KMS-11 (cell line): Measurements from ENCODE around the gene ABCC5.

Experiments used
- H2AFZ ChIP-seq: fragments of 200-600 bp; sonication (generic); 2 replicates; pipeline ENCODE4 v1.6.1; 2016; ENCODE audit warnings: antibody characterized with exemption, mixed run types, low read depth
- H3K27ac ChIP-seq: fragments of 200-600 bp; sonication (generic); 2 replicates; pipeline ENCODE4 v1.6.1; 2016; ENCODE audit warnings: mild to moderate bottlenecking, mixed run types
- H3K27me3 ChIP-seq: fragments of 200-600 bp; sonication (generic); 2 replicates; pipeline ENCODE4 v1.6.1; 2017; ENCODE audit warnings: mild to moderate bottlenecking, low read depth, mixed run types, moderate library complexity; ENCODE audit not compliant: insufficient read depth
- H3K36me3 ChIP-seq: fragments of 200-600 bp; sonication (generic); 2 replicates; pipeline ENCODE4 v1.6.1; 2017; ENCODE audit warnings: mild to moderate bottlenecking, mixed run types; ENCODE audit not compliant: insufficient read depth
- H3K4me1 ChIP-seq: fragments of 200-600 bp; sonication (generic); 2 replicates; pipeline ENCODE4 v1.6.1; 2016; ENCODE audit warnings: mild to moderate bottlenecking, low read depth, mixed run types; ENCODE audit not compliant: poor library complexity, severe bottlenecking
- H3K4me2 ChIP-seq: fragments of 200-600 bp; sonication (generic); 2 replicates; pipeline ENCODE4 v1.7.0; 2016; ENCODE audit warnings: mild to moderate bottlenecking, mixed run types
- H3K4me3 ChIP-seq: fragments of 200-600 bp; sonication (generic); IDR thresholded peaks from 2 replicates; pipeline ENCODE4 v1.6.1; 2017; ENCODE audit warnings: low read depth, low read length, mixed read lengths; ENCODE audit not compliant: insufficient read depth
- H3K79me2 ChIP-seq: fragments of 200-600 bp; sonication (generic); 2 replicates; pipeline ENCODE4 v1.6.1; 2016; ENCODE audit warnings: low read depth, mixed run types; ENCODE audit not compliant: insufficient read depth
- H3K9ac ChIP-seq: fragments of 200-600 bp; sonication (generic); 2 replicates; pipeline ENCODE4 v1.6.1; 2016; ENCODE audit warnings: mild to moderate bottlenecking, mixed run types
- H4K20me1 ChIP-seq: fragments of 200-600 bp; sonication (generic); 2 replicates; pipeline ENCODE4 v1.6.1; 2016; ENCODE audit warnings: mild to moderate bottlenecking, mixed run types; ENCODE audit not compliant: insufficient read depth
- TF ChIP-seq, protein P1 (sequence below): fragments of 200-600 bp; sonication (generic); conservative IDR thresholded peaks from 2 replicates; pipeline ENCODE4 v1.6.1; 2017; ENCODE audit warnings: low read depth, mild to moderate bottlenecking, antibody characterized with exemption, low read length, moderate library complexity, mixed read lengths

ABCC5 gene

DNA sequence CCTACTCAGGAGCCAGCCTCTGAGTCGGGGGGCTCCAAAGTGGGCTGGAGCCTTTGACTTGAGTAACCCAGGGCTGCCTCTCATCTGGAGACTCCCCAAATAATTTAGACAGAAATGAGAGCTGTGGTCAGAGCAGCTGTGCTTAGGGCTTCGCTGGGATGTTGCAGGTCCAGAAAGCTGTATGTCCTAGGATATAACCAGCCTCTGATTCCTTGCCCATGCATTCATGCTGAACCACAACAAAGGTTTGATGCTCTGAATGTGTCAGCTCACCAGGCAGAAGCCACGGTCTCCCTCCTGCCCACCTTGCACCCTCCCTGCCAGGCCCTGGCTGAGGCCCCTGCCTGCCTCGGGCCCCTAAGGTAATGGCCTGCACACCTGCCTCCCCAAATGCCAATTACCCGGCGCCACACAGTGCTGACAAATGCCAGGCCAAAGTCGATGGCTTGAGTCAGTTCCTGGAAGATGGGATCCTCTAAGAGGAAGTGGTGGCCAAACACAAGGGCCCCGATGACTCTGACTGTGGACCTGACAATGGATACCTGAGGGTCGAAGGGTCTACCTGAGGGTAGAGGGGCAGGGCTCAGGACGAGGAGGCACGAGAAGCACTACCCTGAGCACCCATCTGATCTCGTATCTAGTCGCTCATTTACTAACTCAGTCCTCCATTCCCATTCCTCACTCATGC lies 111.3 kb downstream of the ABCC5 start:
- H3K4me1 ChIP-seq = no peaks in the 10 kb centered on the region
- no peak overlapping the region for H3K27ac ChIP-seq
- H3K4me3 ChIP-seq = no peak overlapping the region
- H2AFZ ChIP-seq = no peak overlapping the region
- H3K27me3 ChIP-seq = no peaks in the 10 kb centered on the region
- TF ChIP-seq, protein P1, sequence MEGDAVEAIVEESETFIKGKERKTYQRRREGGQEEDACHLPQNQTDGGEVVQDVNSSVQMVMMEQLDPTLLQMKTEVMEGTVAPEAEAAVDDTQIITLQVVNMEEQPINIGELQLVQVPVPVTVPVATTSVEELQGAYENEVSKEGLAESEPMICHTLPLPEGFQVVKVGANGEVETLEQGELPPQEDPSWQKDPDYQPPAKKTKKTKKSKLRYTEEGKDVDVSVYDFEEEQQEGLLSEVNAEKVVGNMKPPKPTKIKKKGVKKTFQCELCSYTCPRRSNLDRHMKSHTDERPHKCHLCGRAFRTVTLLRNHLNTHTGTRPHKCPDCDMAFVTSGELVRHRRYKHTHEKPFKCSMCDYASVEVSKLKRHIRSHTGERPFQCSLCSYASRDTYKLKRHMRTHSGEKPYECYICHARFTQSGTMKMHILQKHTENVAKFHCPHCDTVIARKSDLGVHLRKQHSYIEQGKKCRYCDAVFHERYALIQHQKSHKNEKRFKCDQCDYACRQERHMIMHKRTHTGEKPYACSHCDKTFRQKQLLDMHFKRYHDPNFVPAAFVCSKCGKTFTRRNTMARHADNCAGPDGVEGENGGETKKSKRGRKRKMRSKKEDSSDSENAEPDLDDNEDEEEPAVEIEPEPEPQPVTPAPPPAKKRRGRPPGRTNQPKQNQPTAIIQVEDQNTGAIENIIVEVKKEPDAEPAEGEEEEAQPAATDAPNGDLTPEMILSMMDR = no peak
- H3K36me3 ChIP-seq = no peaks in the 10 kb centered on the region
- no peak overlapping the region for H3K4me2 ChIP-seq
- H4K20me1 ChIP-seq = no peaks in the 10 kb centered on the region
- H3K79me2 ChIP-seq = no peaks in the 10 kb centered on the region
- no peak overlapping the region for H3K9ac ChIP-seq

DNA sequence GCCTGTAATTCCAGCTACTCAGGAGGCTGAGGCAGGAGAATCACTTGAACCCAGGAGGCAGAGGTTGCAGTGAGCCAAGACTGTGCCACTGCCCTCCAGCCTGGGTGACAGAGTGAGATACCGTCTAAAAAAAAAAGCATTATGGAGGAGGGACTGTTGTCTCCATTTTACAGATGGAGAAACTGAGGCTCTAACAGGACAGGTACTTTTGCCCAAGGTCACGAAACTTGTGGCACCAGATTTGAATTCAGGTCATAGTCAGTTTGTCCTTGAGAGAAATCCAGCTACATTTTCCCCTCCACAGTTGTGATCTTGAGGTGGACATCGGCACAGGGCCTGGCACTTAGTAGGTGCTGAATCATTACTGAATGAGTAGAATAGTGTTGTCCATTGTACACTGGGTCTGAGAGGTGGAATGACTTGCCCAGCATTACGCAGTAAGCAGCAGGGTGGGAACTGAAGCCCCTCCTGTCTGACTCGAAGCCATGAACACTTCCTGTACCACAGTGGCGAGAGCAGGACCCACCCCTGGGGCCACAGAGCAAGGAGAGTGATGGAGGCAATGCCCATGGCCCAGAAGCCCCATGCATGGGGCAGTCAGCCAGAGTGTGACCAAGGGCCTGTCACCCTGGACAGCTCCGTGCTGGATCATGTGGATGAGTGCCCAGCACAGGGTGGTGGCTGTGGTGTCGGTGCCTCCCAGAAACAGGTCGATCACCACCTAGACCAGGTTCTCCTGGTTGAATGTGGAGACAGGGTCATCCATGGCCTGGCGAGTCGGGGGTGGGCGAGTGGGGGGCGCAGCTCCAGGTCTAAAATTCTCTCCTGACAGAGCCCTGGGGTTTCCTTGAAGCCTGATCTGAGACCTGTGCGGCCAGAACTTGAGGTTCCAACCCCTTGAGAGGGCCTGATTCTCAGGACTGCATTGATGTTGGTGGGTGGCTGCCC lies 112.6 kb downstream of the ABCC5 start:
- H3K9ac ChIP-seq = no peak overlapping the region
- H3K27ac ChIP-seq = no peak overlapping the region
- H2AFZ ChIP-seq = no peak overlapping the region
- no peaks in the 10 kb centered on the region for H4K20me1 ChIP-seq
- H3K4me1 ChIP-seq = no peaks in the 10 kb centered on the region
- TF ChIP-seq, protein P1 = no peak
- no peak overlapping the region for H3K4me2 ChIP-seq
- H3K36me3 ChIP-seq = no peaks in the 10 kb centered on the region
- H3K4me3 ChIP-seq = no peak overlapping the region
- no peaks in the 10 kb centered on the region for H3K79me2 ChIP-seq
- no peaks in the 10 kb centered on the region for H3K27me3 ChIP-seq

DNA sequence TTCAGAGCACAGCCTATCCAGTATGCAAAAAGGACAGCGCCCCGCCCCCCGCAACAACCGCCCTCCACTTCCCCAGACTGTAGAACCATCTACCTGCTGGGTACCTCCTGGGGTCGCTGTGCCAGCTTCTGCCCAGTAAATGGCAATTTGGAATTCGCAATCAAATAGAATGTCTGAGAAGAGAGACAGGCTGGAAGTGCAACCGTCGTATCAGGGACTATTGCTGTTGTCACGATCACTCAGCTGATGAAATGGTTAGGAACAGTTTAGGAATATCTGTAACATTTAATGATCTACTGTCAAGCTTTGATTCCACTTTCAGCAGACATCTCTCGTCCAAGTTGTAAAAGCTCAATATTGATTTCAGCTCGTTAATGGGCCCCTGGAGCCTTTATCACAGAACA lies 119.7 kb downstream of the ABCC5 start:
- H3K9ac ChIP-seq = no peak overlapping the region
- H3K27me3 ChIP-seq = no peaks in the 10 kb centered on the region
- no peak overlapping the region for H3K27ac ChIP-seq
- no peaks in the 10 kb centered on the region for H3K79me2 ChIP-seq
- H3K4me3 ChIP-seq = no peak overlapping the region
- no peak overlapping the region for H3K4me2 ChIP-seq
- TF ChIP-seq, protein P1 = no peak
- no peaks in the 10 kb centered on the region for H4K20me1 ChIP-seq
- peaks cover 5% of the 10 kb centered on the region for H3K4me1 ChIP-seq
- no peak overlapping the region for H2AFZ ChIP-seq
- H3K36me3 ChIP-seq = no peaks in the 10 kb centered on the region

DNA sequence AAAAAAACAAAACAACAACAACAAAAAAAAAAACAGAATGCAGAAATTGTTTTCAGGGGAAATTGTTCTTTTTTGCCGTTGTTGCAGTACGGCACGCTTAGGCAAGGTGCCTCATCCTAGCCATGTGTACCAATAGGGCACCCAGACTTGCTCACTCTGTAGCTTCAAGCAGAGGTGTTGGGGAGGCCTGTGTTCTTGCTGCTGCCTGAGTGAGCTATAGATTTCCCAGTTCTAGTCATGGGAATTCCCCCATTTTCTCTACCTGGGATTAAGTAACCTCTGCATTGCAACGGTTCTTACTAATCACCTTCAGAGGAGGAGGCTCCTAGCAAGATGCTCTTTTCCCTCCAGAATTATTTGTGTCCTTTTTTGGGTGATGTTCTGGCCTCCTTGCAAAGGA lies 120.1 kb downstream of the ABCC5 start:
- H3K27me3 ChIP-seq = no peaks in the 10 kb centered on the region
- H3K79me2 ChIP-seq = no peaks in the 10 kb centered on the region
- no peak overlapping the region for H3K4me3 ChIP-seq
- H4K20me1 ChIP-seq = no peaks in the 10 kb centered on the region
- peaks cover 5% of the 10 kb centered on the region for H3K4me1 ChIP-seq
- no peaks in the 10 kb centered on the region for H3K36me3 ChIP-seq
- no peak overlapping the region for H3K27ac ChIP-seq
- TF ChIP-seq, protein P1 = no peak
- no peak overlapping the region for H3K9ac ChIP-seq
- H2AFZ ChIP-seq = no peak overlapping the region
- no peak overlapping the region for H3K4me2 ChIP-seq
